Transverse colon (tissue), 4 donors: Measurements from ENCODE around the gene CRABP1.

Source experiments
- EP300 ChIP-seq: sonication (generic); formaldehyde crosslinking; IDR thresholded peaks from one replicate; pipeline ENCODE4 v1.6.1; 2017; ENCODE audit warnings: antibody characterized with exemption, low read depth
- POLR2A ChIP-seq: fragments of 450-650 bp; IDR thresholded peaks from one replicate; pipeline ENCODE4 v1.6.1; 2016; ENCODE audit warnings: antibody characterized with exemption, mild to moderate bottlenecking, moderate library complexity
- POLR2AphosphoS5 ChIP-seq, 3 donors: sonication (generic); formaldehyde crosslinking; IDR thresholded peaks; one replicate each; pipeline ENCODE4 v1.6.1; 2016; ENCODE audit warnings: antibody characterized with exemption in 3 of 3
- TF ChIP-seq, protein P1 (sequence below), 5 experiments: fragments of 200-600 bp in 3 of 5; fragments of 450-650 bp in 2 of 5; sonication (generic) in 3 of 5; IDR thresholded peaks; 1 replicate in 2 of 5; 2 replicates in 3 of 5; pipeline ENCODE4 v1.5.1; 2016 to 2017; ENCODE audit warnings: antibody characterized with exemption in 5 of 5, inconsistent platforms in 3 of 5, mild to moderate bottlenecking in 2 of 5, moderate library complexity in 1 of 5

- TF ChIP-seq POLR2A = no peak
- TF ChIP-seq, protein P1, sequence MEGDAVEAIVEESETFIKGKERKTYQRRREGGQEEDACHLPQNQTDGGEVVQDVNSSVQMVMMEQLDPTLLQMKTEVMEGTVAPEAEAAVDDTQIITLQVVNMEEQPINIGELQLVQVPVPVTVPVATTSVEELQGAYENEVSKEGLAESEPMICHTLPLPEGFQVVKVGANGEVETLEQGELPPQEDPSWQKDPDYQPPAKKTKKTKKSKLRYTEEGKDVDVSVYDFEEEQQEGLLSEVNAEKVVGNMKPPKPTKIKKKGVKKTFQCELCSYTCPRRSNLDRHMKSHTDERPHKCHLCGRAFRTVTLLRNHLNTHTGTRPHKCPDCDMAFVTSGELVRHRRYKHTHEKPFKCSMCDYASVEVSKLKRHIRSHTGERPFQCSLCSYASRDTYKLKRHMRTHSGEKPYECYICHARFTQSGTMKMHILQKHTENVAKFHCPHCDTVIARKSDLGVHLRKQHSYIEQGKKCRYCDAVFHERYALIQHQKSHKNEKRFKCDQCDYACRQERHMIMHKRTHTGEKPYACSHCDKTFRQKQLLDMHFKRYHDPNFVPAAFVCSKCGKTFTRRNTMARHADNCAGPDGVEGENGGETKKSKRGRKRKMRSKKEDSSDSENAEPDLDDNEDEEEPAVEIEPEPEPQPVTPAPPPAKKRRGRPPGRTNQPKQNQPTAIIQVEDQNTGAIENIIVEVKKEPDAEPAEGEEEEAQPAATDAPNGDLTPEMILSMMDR (IDR thresholded peaks at IDR 0.05) = no peak
- no peak for TF ChIP-seq EP300
- TF ChIP-seq POLR2AphosphoS5 (IDR thresholded peaks at IDR 0.05) = no peak
These were observed 38.3 kb upstream of the CRABP1 start for GRCh38 chr15:78301828-78302227.
